Transverse colon (tissue), 4 donors: Measurements from ENCODE around the gene SSR3.

ENCODE experiments used
- POLR2AphosphoS5 ChIP-seq, 3 donors: sonication (generic); formaldehyde crosslinking; IDR thresholded peaks; one replicate each; pipeline ENCODE4 v1.6.1; 2016; ENCODE audit warnings: antibody characterized with exemption in 3 of 3
- TF ChIP-seq, protein P1 (sequence below), 5 experiments: fragments of 200-600 bp in 3 of 5; fragments of 450-650 bp in 2 of 5; sonication (generic) in 3 of 5; IDR thresholded peaks; 1 replicate in 2 of 5; 2 replicates in 3 of 5; pipeline ENCODE4 v1.5.1; 2016 to 2017; ENCODE audit warnings: antibody characterized with exemption in 5 of 5, inconsistent platforms in 3 of 5, mild to moderate bottlenecking in 2 of 5, moderate library complexity in 1 of 5

DNA sequence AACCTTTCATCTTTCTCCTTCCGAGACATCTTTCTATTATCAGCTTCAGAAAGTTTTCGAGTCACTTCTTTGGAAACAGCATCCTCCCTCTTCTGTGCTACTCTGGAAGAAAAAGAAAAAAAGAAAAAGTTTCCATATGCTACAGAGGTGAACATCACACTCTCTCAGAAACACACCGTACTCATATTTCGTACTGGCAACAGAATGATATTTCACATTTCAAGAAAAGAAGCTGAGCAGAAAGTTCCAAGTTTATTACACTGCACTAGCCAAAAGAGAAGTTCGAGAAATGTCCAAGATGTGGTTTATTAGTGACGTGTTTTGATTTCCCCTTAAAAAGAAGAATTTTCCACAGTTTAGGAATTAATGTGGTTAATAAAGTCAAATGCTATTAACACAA lies 6.0 kb downstream of the SSR3 start:
- TF ChIP-seq POLR2AphosphoS5 (IDR thresholded peaks at IDR 0.05) = no peak
- TF ChIP-seq, protein P1, sequence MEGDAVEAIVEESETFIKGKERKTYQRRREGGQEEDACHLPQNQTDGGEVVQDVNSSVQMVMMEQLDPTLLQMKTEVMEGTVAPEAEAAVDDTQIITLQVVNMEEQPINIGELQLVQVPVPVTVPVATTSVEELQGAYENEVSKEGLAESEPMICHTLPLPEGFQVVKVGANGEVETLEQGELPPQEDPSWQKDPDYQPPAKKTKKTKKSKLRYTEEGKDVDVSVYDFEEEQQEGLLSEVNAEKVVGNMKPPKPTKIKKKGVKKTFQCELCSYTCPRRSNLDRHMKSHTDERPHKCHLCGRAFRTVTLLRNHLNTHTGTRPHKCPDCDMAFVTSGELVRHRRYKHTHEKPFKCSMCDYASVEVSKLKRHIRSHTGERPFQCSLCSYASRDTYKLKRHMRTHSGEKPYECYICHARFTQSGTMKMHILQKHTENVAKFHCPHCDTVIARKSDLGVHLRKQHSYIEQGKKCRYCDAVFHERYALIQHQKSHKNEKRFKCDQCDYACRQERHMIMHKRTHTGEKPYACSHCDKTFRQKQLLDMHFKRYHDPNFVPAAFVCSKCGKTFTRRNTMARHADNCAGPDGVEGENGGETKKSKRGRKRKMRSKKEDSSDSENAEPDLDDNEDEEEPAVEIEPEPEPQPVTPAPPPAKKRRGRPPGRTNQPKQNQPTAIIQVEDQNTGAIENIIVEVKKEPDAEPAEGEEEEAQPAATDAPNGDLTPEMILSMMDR (IDR thresholded peaks at IDR 0.05) = no peak
